Calu3 (cell line): ENCODE data around the gene VPS8. TPM values are rescaled to one million over a fixed set of nuclear protein-coding genes. Genes with fewer than 3 reads are reported as not detected.

Experiments used
- BruUV-seq: library from RNA; stranded (reverse); fragments of 400-500 nt; replicated peaks from 2 replicates; lab custom pipeline; 2021; lab: Mats Ljungman, UMichigan
- CTCF ChIA-PET: fragments of 300-600 bp; sonication (Branson Sonifier 250); formaldehyde crosslinking; loops from one replicate; lab custom pipeline; 2022; ENCODE audit warnings: antibody characterized with exemption; lab: Charles Lee
- DNase-seq: peaks from one replicate; pipeline ENCODE4 v3.0.0; 2022
- H3K27ac Mint-ChIP-seq: one replicate; pipeline ENCODE4 v1.8.0; 2022; ENCODE audit warnings: mixed read lengths; ENCODE audit not compliant: unreplicated experiment
- H3K27me3 Mint-ChIP-seq: one replicate; pipeline ENCODE4 v1.8.0; 2022; ENCODE audit warnings: mixed read lengths; ENCODE audit not compliant: unreplicated experiment
- H3K36me3 Mint-ChIP-seq: one replicate; pipeline ENCODE4 v1.8.0; 2022; ENCODE audit warnings: mild to moderate bottlenecking, moderate library complexity, mixed read lengths; ENCODE audit not compliant: insufficient read depth, unreplicated experiment
- H3K4me1 Mint-ChIP-seq: one replicate; pipeline ENCODE4 v1.8.0; 2022; ENCODE audit warnings: mild to moderate bottlenecking, low read depth, mixed read lengths; ENCODE audit not compliant: unreplicated experiment
- H3K4me3 Mint-ChIP-seq: one replicate; pipeline ENCODE4 v1.8.0; 2022; ENCODE audit warnings: mild to moderate bottlenecking, low read depth, moderate library complexity, mixed read lengths; ENCODE audit not compliant: unreplicated experiment
- H3K9me3 Mint-ChIP-seq: one replicate; pipeline ENCODE4 v1.8.0; 2022; ENCODE audit warnings: low read depth, mixed read lengths; ENCODE audit not compliant: unreplicated experiment
- CTCF ChIP-seq: fragments of 200-600 bp; IDR thresholded peaks from one replicate; pipeline ENCODE4 v1.8.0; 2022; ENCODE audit warnings: antibody characterized with exemption; ENCODE audit not compliant: unreplicated experiment
- intact Hi-C: fragments of 100-400 bp; cut with micrococcal nuclease; formaldehyde crosslinking; loops from one replicate; pipeline ENCODE4 v1.10.0; 2022; ENCODE audit not compliant: unreplicated experiment
- total RNA-seq: library from RNA; stranded (reverse); gene quantifications from 2 replicates; pipeline ENCODE4 v1.2.3, GENCODE V29; 2022

Gene VPS8
- total RNA-seq, 1 experiment from 2014 or later = 62.5 TPM

GRCh38 chr3:184864000-184864399, 52.0 kb downstream of the VPS8 start:
- no peak overlapping the region for H3K4me3 Mint-ChIP-seq
- H3K9me3 Mint-ChIP-seq = no peaks in the 10 kb centered on the region
- CTCF ChIA-PET = no interaction called here
- no peak overlapping the region for H3K27ac Mint-ChIP-seq
- no peak for DNase-seq
- H3K27me3 Mint-ChIP-seq = no peaks in the 10 kb centered on the region
- no TSS peak for BruUV-seq
- TF ChIP-seq CTCF = no peak
- intact Hi-C loops = no loop called here
- peaks cover 12% of the 10 kb centered on the region for H3K36me3 Mint-ChIP-seq
- no peaks in the 10 kb centered on the region for H3K4me1 Mint-ChIP-seq

GRCh38 chr3:184868477-184868876, 56.5 kb downstream of the VPS8 start:
- DNase-seq = no peak
- Mint-ChIP-seq H3K4me1 (no peaks in the 10 kb centered on the region), H3K4me3 (no peak overlapping the region), H3K36me3 (peaks cover 10% of the 10 kb centered on the region), H3K27me3 (no peaks in the 10 kb centered on the region), H3K27ac (no peak overlapping the region), H3K9me3 (no peaks in the 10 kb centered on the region)
- CTCF ChIA-PET = no interaction called here
- no peak for TF ChIP-seq CTCF
- intact Hi-C loops = no loop called here
- no TSS peak for BruUV-seq

GRCh38 chr3:184872200-184872599, 60.2 kb downstream of the VPS8 start:
- Mint-ChIP-seq H3K27ac (no peak overlapping the region), H3K27me3 (no peaks in the 10 kb centered on the region), H3K9me3 (no peaks in the 10 kb centered on the region), H3K4me3 (no peak overlapping the region), H3K4me1 (no peaks in the 10 kb centered on the region), H3K36me3 (peaks cover 3% of the 10 kb centered on the region)
- CTCF ChIA-PET = no interaction called here
- TF ChIP-seq CTCF = no peak
- no TSS peak for BruUV-seq
- no peak for DNase-seq
- intact Hi-C loops = no loop called here

- no peaks in the 10 kb centered on the region for H3K4me1 Mint-ChIP-seq
- intact Hi-C loops = no loop called here
- no peaks in the 10 kb centered on the region for H3K9me3 Mint-ChIP-seq
- no peak overlapping the region for H3K4me3 Mint-ChIP-seq
- TF ChIP-seq CTCF = no peak
- DNase-seq = no peak
- H3K27me3 Mint-ChIP-seq = no peaks in the 10 kb centered on the region
- peaks cover 3% of the 10 kb centered on the region for H3K36me3 Mint-ChIP-seq
- no TSS peak for BruUV-seq
- CTCF ChIA-PET = no interaction called here
- H3K27ac Mint-ChIP-seq = no peak overlapping the region
Measured at GRCh38 chr3:184873141-184873540, 61.2 kb downstream of the VPS8 start.
